CD4-positive, alpha-beta memory T cell (primary cell): ENCODE results near the gene MICOS13. TPM values are rescaled to one million over a fixed set of nuclear protein-coding genes. Genes with fewer than 3 reads are reported as not detected.

Experiments used
- CTCF ChIA-PET: fragments of 350-600 bp; sonication (Branson Sonifier 250); formaldehyde crosslinking; loops from one replicate; lab custom pipeline; 2021; ENCODE audit warnings: inconsistent platforms; ENCODE audit not compliant: partially characterized antibody; lab: Charles Lee
- POLR2A ChIA-PET: fragments of 350-600 bp; sonication (Branson Sonifier 250); formaldehyde crosslinking; loops from one replicate; lab custom pipeline; 2021; ENCODE audit not compliant: partially characterized antibody; lab: Charles Lee
- DNase-seq, 5 donors: peaks; one replicate each; pipeline versions ENCODE4 v3.0.0 to v3.0.0-alpha.2; 2020 to 2022; ENCODE audit warnings: mixed read lengths in 1 of 5
- H3K27ac ChIP-seq: one replicate; pipeline ENCODE4 v1.7.0; 2013; ENCODE audit warnings: low read depth, low read length
- H3K27me3 ChIP-seq: 2 replicates; pipeline ENCODE4 v1.7.0; 2013; ENCODE audit warnings: mild to moderate bottlenecking, low read length, moderate library complexity; ENCODE audit not compliant: insufficient read depth
- H3K36me3 ChIP-seq: 2 replicates; pipeline ENCODE4 v1.7.0; 2013; ENCODE audit warnings: mild to moderate bottlenecking, low read length, moderate library complexity; ENCODE audit not compliant: insufficient read depth
- H3K4me1 ChIP-seq: 2 replicates; pipeline ENCODE4 v1.7.0; 2013; ENCODE audit warnings: mild to moderate bottlenecking, low read length, moderate library complexity; ENCODE audit not compliant: insufficient read depth
- H3K4me3 ChIP-seq, 2 donors: one replicate each; pipeline ENCODE4 v1.7.0; 2013; ENCODE audit warnings: low read length in 2 of 2, mild to moderate bottlenecking in 1 of 2
- H3K9me3 ChIP-seq, 2 donors: one replicate each; pipeline ENCODE4 v1.7.0; 2013; ENCODE audit warnings: low read length in 2 of 2, control low read depth in 1 of 2; ENCODE audit not compliant: control insufficient read depth in 1 of 2
- H3K27ac Mint-ChIP-seq, 7 donors: one replicate each; pipeline ENCODE4 v1.8.0; 2020 to 2021; ENCODE audit warnings: mixed read lengths in 7 of 7, mild to moderate bottlenecking in 6 of 7, inconsistent platforms in 3 of 7, moderate library complexity in 3 of 7
- H3K27me3 Mint-ChIP-seq, 2 donors: one replicate each; pipeline ENCODE4 v1.8.0; 2020 to 2021; ENCODE audit warnings: mixed read lengths in 2 of 2
- H3K36me3 Mint-ChIP-seq, 2 donors: one replicate each; pipeline ENCODE4 v1.8.0; 2020 to 2021; ENCODE audit warnings: mixed read lengths in 2 of 2, inconsistent platforms in 1 of 2, mild to moderate bottlenecking in 1 of 2
- H3K4me1 Mint-ChIP-seq, 4 donors: one replicate each; pipeline ENCODE4 v1.8.0; 2020 to 2021; ENCODE audit warnings: mixed read lengths in 4 of 4, mild to moderate bottlenecking in 1 of 4
- H3K4me3 Mint-ChIP-seq, 8 donors: one replicate each; pipeline ENCODE4 v1.8.0; 2020 to 2021; ENCODE audit warnings: mixed read lengths in 8 of 8, mild to moderate bottlenecking in 7 of 8, moderate library complexity in 6 of 8, inconsistent platforms in 3 of 8
- H3K9me3 Mint-ChIP-seq, 8 donors: one replicate each; pipeline ENCODE4 v1.8.0; 2020 to 2021; ENCODE audit warnings: mixed read lengths in 8 of 8, mild to moderate bottlenecking in 5 of 8, inconsistent platforms in 3 of 8, moderate library complexity in 1 of 8
- intact Hi-C: fragments of 100-400 bp; cut with micrococcal nuclease; formaldehyde crosslinking; loops from one replicate; pipeline ENCODE4 v1.15.1; 2023
- polyA plus RNA-seq, 2 donors: library from polyadenylated mRNA; unstranded; fragments of 300-500 nt; fragmentation: Illumina TruSeq; gene quantifications; one replicate each; pipeline ENCODE4 v1.2.3, GENCODE V29; 2021
- total RNA-seq, 2 experiments: library from RNA; stranded (reverse); gene quantifications; one replicate each; pipeline ENCODE4 v1.2.3, GENCODE V29; 2021

MICOS13 gene
- total and polyA plus RNA-seq, 4 experiments from 2014 or later, result 40.5 to 114 (median 77.3) TPM

DNA sequence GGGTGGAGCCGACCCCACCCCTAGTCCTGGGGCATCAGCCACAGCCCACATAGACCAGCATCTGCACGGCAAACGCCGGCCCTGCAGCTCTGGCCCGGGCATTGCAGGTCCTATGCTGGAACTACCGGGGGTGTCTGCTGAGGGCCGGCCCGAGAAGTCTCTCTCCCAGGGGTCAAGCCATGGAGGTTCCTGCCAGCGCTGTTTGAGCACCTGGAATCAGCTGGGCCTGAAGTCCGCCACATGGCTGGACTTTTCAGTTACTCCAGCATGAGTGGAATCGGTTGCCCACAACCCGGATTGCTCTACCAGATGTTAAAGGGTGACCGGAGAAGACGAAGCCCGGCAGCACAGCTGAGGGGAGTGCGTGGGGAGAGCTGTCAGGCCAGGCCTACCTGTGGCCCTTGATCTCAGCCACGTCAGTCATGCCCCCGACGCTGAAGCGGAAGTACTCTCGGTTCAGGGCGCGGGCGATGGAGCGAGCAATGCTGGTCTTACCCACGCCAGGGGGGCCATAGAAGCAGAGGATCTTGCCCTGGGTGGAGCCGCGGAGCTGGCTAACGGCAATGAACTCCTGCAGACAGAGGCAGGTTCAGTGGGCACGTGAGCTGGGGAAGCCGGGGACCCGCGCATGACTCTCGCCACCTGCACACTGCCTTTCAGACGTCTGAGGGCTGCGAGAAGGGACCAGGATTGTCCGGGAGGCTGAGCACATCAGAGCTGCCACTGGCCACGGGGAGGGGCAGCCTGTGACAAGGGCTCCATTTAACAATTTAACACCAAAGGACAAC lies 18.5 kb upstream of the MICOS13 start:
- ChIA-PET POLR2A (interaction anchor here (1.3 to 1.9 kb wide), 3 partner anchors 8 to 21 kb away, joined by 4 to 7 read pairs (median 4); partner anchors contain the start of gene LONP1), CTCF (interaction anchor here (0.6 to 1.3 kb wide), 2 partner anchors 9 to 11 kb away, joined by 3 read pairs; partner anchors contain the start of gene RPL36)
- Mint-ChIP-seq H3K4me1 (peaks cover 0 to 1% (median 0%) of the 10 kb centered on the region in 4 donors), H3K27me3 (no peaks in the 10 kb centered on the region), H3K27ac (peak overlapping the region in 3 of 7 donors; percentile 19 to 41 (median 35)), H3K36me3 (peaks cover 5 to 41% of the 10 kb centered on the region in 2 donors), H3K4me3 (no peak overlapping the region), H3K9me3 (no peaks in the 10 kb centered on the region)
- intact Hi-C loops, result no loop called here
- no peak overlapping the region for H3K27ac ChIP-seq
- no peak for DNase-seq
- no peaks in the 10 kb centered on the region for H3K4me1 ChIP-seq
- no peaks in the 10 kb centered on the region for H3K9me3 ChIP-seq
- no peaks in the 10 kb centered on the region for H3K27me3 ChIP-seq
- H3K4me3 ChIP-seq, result no peak overlapping the region
- peaks cover 36% of the 10 kb centered on the region for H3K36me3 ChIP-seq

DNA sequence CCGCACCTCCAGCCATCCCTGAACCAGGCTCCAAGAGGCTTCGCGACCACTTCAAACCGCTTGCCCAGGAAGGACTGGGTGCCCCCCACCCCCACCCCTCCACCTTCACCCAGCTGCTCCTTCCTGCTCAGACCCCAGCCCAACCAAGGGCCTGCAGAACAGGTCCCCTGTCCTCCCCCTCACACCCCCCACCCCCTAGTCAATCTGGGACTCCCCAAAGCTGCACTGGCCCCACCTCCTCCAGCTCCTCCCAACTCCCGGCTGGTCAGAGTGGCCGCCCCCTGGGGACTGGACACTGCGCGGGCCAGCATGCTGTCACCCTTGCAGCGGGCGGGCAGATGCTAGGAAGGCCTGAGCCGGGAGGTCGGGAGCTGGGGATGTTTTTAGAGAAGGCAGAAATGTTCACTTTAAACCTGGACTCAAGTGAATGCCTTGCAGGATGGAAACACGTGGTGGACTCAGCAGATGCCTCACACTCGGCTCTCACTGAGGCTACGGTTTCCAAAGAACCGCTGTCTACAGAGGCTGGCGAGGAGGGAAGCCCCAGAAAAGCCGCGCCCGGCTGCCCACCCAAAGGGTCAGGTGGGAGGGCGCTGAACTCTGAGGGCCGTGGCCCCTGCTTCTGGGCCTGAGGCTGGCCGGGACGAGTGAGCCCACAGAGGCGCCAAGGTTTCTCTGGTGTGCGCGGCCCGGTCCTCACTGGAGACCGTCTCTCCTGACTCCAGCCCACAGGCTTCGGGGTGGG lies 17.7 kb upstream of the MICOS13 start:
- Histone ChIP-seq H3K4me1 (peaks cover under 1% of the 10 kb centered on the region), H3K9me3 (no peaks in the 10 kb centered on the region), H3K27me3 (no peaks in the 10 kb centered on the region), H3K4me3 (no peak overlapping the region), H3K27ac (no peak overlapping the region), H3K36me3 (peaks cover 35% of the 10 kb centered on the region)
- Mint-ChIP-seq H3K9me3 (no peaks in the 10 kb centered on the region), H3K27ac (peak overlapping the region in 1 of 7 donors; percentile 65), H3K36me3 (peaks cover under 1 to 40% of the 10 kb centered on the region in 2 donors), H3K27me3 (no peaks in the 10 kb centered on the region), H3K4me3 (no peak overlapping the region), H3K4me1 (peaks cover 0 to 2% (median 2%) of the 10 kb centered on the region in 4 donors)
- intact Hi-C loops, result no loop called here
- CTCF ChIA-PET, result interaction anchor here (1.3 kb wide), 1 partner anchor 8 kb away, joined by 3 read pairs; the partner anchor contains the start of gene RPL36
- no peak for DNase-seq
- POLR2A ChIA-PET, result interaction anchor here (1.3 to 1.9 kb wide), 3 partner anchors 7 to 22 kb away, joined by 4 to 7 read pairs (median 4); partner anchors contain the start of gene LONP1

DNA sequence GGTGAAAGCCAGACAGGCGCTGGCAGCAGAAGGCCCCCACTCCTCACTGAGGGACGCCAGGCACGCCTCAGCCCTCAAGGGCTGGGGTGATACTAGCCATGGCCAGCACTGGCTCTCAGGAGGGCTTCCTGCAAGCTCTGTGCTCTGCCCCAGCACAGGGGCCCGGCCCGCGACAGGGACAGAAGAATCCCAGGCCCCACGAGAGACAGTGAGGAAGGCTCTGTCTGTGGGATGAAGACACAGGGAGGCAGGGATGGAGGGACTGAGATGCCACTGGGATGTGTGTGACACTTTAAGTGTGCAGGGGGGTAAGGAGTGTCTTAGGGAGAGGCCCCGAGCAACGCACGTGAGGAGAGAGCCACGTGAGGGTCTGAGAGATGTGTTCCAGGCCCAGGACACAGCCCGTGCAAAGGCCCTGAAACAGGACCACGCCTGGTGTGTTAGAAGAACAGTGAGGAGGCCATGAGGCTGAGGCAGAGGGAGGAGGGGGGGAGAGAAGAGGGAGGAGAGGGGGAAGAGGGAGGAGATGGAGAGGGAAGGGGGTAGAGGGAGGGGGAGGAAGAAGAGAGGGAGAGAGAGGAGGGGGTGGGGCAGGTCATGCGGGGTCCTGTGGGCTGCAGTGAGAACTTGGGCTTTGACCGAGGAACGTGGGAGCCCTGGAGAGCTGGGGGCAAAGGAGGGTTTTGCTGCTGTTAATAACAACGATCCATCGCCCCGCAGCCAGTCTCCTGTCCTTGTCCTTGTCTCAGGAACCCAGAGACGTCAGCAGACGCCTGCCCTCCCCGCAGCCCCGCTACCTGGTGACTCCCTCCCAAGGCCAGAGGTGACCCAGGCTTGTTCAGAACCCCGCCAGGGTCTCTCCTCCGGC lies 16.9 kb upstream of the MICOS13 start:
- peaks cover 9% of the 10 kb centered on the region for H3K4me1 ChIP-seq
- H3K4me3 ChIP-seq, result no peak overlapping the region
- Mint-ChIP-seq H3K27me3 (no peaks in the 10 kb centered on the region), H3K9me3 (no peaks in the 10 kb centered on the region), H3K4me3 (no peak overlapping the region), H3K27ac (peak overlapping the region in 3 of 7 donors; percentile 57 to 65 (median 63)), H3K36me3 (peaks cover 0 to 45% of the 10 kb centered on the region in 2 donors), H3K4me1 (peaks cover 0 to 10% (median 4%) of the 10 kb centered on the region in 4 donors)
- intact Hi-C loops, result no loop called here
- POLR2A ChIA-PET, result interaction anchor here (1.5 kb wide), 1 partner anchor 22 kb away, joined by 4 read pairs; the partner anchor contains the start of gene LONP1
- CTCF ChIA-PET, result no interaction called here
- H3K27ac ChIP-seq, result no peak overlapping the region
- no peaks in the 10 kb centered on the region for H3K27me3 ChIP-seq
- no peaks in the 10 kb centered on the region for H3K9me3 ChIP-seq
- H3K36me3 ChIP-seq, result peaks cover 43% of the 10 kb centered on the region
- DNase-seq, result no peak

DNA sequence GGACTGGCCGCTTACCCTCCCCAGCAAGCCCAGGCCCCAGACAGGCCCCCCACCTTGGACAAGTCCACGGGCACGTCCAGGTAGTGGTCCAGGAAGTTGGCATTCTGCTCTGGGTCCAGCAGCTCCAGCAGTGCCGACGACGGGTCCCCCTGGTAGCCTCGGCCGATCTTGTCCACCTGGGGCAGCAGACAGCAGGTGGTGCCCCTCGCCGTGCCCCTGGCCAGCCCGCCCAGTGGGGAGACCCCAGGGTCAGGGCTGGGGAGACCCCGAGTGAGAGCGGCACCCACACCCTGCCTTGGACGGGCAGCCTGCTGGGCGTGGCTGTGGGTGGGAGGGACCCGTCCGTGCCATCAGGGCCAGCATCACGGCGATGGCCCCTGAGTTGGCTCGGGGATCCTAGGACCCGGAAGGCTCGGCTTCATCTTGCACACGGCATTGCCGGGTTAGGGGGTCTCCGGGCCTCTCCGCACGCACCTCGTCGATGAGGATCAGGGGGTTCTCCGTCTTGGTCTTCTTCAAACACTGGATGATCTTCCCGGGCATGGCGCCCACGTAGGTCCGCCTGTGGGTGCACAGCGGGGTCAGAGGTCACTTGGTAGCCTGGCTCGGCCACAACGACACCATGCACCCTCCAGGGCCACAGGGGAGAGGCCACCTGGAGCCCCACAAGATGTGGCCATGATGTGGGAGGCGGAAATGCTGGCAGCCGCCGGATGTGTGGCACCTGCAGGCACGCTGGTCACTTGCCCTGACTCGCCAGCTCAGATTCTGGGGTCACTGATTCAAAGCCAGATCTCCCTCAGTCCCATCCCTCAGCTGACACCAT lies 16.1 kb upstream of the MICOS13 start:
- Histone ChIP-seq H3K27me3 (no peaks in the 10 kb centered on the region), H3K9me3 (no peaks in the 10 kb centered on the region), H3K27ac (no peak overlapping the region), H3K4me1 (peaks cover 17% of the 10 kb centered on the region), H3K36me3 (peaks cover 47% of the 10 kb centered on the region), H3K4me3 (no peak overlapping the region)
- peak overlapping the region in 2 of 7 donors; percentile 18 to 65 for H3K27ac Mint-ChIP-seq
- peaks cover 3 to 14% (median 6%) of the 10 kb centered on the region in 4 donors for H3K4me1 Mint-ChIP-seq
- intact Hi-C loops, result no loop called here
- ChIA-PET CTCF (no interaction called here), POLR2A (interaction anchor here (0.6 to 1.3 kb wide), 2 partner anchors 10 to 23 kb away, joined by 4 read pairs; partner anchors contain the start of gene LONP1)
- no peaks in the 10 kb centered on the region for H3K9me3 Mint-ChIP-seq
- DNase-seq, result no peak
- no peaks in the 10 kb centered on the region for H3K27me3 Mint-ChIP-seq
- H3K36me3 Mint-ChIP-seq, result peaks cover 0 to 47% of the 10 kb centered on the region in 2 donors
- no peak overlapping the region for H3K4me3 Mint-ChIP-seq

DNA sequence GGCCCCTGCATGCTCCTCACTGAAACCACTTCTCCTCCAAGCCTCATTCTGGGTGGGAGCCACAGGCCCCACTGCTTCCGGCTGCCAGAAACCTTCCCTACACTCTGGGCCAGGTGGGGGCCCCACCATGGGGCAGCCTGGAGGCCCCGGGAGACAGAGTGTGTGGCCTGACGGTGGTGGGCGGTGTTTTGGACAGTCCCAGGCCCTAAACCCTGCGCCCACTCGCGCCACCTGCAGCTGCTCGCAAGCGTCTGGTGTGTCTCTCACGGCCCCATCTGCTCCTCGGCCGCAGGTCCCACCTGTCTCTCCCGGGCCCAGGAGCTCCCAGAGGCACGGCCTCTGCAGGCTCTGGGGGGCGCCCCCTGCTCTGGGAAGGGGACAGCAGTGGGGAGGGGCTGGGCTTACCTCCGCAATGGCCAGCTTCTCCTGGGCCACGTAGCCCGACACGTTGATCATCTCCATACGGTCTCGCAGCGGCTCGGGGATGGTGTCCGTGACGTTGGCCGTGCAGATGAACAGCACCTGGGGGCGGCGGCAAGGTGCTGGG lies 15.4 kb upstream of the MICOS13 start:
- Mint-ChIP-seq H3K9me3 (no peaks in the 10 kb centered on the region), H3K27ac (peak overlapping the region in 1 of 7 donors; percentile 48), H3K27me3 (no peaks in the 10 kb centered on the region), H3K4me3 (no peak overlapping the region), H3K36me3 (peaks cover 0 to 50% of the 10 kb centered on the region in 2 donors), H3K4me1 (peaks cover 4 to 19% (median 11%) of the 10 kb centered on the region in 4 donors)
- H3K9me3 ChIP-seq, result no peaks in the 10 kb centered on the region
- no peak overlapping the region for H3K27ac ChIP-seq
- no peak for DNase-seq
- intact Hi-C loops, result no loop called here
- ChIA-PET CTCF (no interaction called here), POLR2A (interaction anchor here (0.6 to 1.3 kb wide), 4 partner anchors 9 to 24 kb away, joined by 3 to 4 read pairs (median 4); partner anchors contain the start of genes CATSPERD and LONP1)
- H3K27me3 ChIP-seq, result no peaks in the 10 kb centered on the region
- H3K4me3 ChIP-seq, result no peak overlapping the region
- H3K36me3 ChIP-seq, result peaks cover 47% of the 10 kb centered on the region
- peaks cover 19% of the 10 kb centered on the region for H3K4me1 ChIP-seq
